Glutamatergic neuron (in vitro differentiated cells): Measurements from ENCODE around the gene ARHGAP24. TPM values are rescaled to one million over a fixed set of nuclear protein-coding genes. Genes with fewer than 3 reads are reported as not detected.

Experiments
- DNase-seq: peaks from one replicate; pipeline ENCODE4 v3.0.0; 2022
- H3K27ac Mint-ChIP-seq: one replicate; pipeline ENCODE4 v1.8.0; 2020; ENCODE audit warnings: mild to moderate bottlenecking, mixed read lengths, inconsistent platforms; ENCODE audit not compliant: unreplicated experiment
- H3K27me3 Mint-ChIP-seq: one replicate; pipeline ENCODE4 v1.8.0; 2020; ENCODE audit warnings: mild to moderate bottlenecking, moderate library complexity, mixed read lengths, inconsistent platforms; ENCODE audit not compliant: unreplicated experiment
- H3K36me3 Mint-ChIP-seq: one replicate; pipeline ENCODE4 v1.8.0; 2020; ENCODE audit warnings: mild to moderate bottlenecking, mixed read lengths, inconsistent platforms; ENCODE audit not compliant: unreplicated experiment
- H3K4me1 Mint-ChIP-seq: one replicate; pipeline ENCODE4 v1.8.0; 2020; ENCODE audit warnings: mild to moderate bottlenecking, low read depth, mixed read lengths, inconsistent platforms; ENCODE audit not compliant: unreplicated experiment
- H3K4me3 Mint-ChIP-seq: one replicate; pipeline ENCODE4 v1.8.0; 2020; ENCODE audit warnings: mild to moderate bottlenecking, mixed read lengths, inconsistent platforms; ENCODE audit not compliant: unreplicated experiment
- H3K9me3 Mint-ChIP-seq: one replicate; pipeline ENCODE4 v1.8.0; 2020; ENCODE audit warnings: mild to moderate bottlenecking, moderate library complexity, mixed read lengths, inconsistent platforms; ENCODE audit not compliant: unreplicated experiment
- total RNA-seq: library from RNA; stranded (reverse); fragmentation: NEBNext Ultra II Directional; extraction: Animal tissue kit (Norgen Biotek cat#: 25700); gene quantifications from one replicate; pipeline ENCODE4 v1.2.1, GENCODE V29; 2021; ENCODE audit not compliant: unreplicated experiment
- TF ChIP-seq, protein P1 (sequence below): fragments of 200-600 bp; sonication (generic); IDR thresholded peaks from one replicate; pipeline ENCODE4 v1.5.0; 2021; ENCODE audit not compliant: partially characterized antibody, unreplicated experiment

Gene ARHGAP24
- total RNA-seq, 1 donor from 2014 or later, result 1.6 TPM

DNA sequence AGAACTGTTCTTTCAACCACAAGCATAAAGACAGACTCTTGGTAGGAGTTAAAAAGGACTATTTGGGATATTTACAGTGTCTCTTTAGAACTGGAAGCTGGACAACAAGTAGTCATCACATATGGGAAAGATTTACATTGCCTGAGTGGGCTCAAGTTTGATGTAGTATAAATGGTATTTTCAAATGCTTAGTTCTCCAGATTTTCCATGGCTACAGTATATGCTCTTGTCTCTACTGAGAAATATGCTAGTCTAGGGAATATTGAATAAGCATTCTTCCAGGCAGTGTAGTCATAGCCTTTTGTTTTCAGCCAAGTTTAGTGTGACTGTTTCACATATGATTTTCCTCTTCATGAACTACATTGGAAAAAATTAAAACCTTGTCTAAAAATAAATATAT lies 315.6 kb downstream of the ARHGAP24 start:
- no peak overlapping the region for H3K27ac Mint-ChIP-seq
- H3K9me3 Mint-ChIP-seq, result no peaks in the 10 kb centered on the region
- H3K4me1 Mint-ChIP-seq, result no peaks in the 10 kb centered on the region

DNA sequence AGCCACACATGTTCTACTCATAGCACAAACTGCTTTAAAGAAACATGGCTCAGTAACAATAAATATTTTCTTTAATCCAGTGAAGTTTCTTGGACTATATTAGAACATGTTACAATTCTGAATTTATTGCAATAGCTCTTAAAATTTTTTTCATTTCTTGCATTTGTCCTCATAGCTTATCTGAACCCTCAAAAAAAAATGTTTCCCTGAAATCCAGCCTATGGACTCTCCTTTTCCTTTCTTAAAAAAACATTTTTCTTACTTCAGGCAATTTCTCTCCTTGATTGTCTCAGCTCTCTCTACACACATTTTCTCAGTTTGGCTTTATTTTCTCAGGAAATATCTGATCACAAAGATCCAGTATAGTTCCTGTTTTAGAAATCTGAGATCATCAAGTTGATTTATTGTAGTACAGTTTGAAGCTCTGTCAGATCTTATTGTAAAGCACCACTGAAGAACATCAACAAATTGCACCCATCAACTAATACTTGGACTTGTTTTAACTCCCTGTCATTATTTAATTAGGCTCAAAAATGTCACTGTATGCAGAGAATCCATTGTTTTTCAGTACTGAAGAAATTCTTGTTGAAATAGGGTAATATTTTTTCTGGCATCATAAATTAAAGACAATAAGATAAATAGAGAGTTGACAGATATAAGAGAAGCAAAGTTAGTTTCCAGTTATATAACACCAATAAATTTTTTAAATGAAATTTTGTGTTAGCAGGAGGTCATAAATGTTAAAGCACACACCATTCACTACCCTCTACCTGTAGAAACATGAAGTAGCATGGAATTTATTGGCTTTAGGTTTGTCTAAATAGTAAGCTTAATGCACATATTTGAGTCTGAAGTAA lies 317.7 kb downstream of the ARHGAP24 start:
- Mint-ChIP-seq H3K9me3 (peaks cover under 1% of the 10 kb centered on the region), H3K4me1 (no peaks in the 10 kb centered on the region), H3K27ac (no peak overlapping the region), H3K27me3 (no peaks in the 10 kb centered on the region), H3K4me3 (no peak overlapping the region), H3K36me3 (no peaks in the 10 kb centered on the region)
- no peak for DNase-seq
- TF ChIP-seq, protein P1, sequence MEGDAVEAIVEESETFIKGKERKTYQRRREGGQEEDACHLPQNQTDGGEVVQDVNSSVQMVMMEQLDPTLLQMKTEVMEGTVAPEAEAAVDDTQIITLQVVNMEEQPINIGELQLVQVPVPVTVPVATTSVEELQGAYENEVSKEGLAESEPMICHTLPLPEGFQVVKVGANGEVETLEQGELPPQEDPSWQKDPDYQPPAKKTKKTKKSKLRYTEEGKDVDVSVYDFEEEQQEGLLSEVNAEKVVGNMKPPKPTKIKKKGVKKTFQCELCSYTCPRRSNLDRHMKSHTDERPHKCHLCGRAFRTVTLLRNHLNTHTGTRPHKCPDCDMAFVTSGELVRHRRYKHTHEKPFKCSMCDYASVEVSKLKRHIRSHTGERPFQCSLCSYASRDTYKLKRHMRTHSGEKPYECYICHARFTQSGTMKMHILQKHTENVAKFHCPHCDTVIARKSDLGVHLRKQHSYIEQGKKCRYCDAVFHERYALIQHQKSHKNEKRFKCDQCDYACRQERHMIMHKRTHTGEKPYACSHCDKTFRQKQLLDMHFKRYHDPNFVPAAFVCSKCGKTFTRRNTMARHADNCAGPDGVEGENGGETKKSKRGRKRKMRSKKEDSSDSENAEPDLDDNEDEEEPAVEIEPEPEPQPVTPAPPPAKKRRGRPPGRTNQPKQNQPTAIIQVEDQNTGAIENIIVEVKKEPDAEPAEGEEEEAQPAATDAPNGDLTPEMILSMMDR, result no peak

More for the DNA sequence above, 315.6 kb downstream of the ARHGAP24 start:
- Mint-ChIP-seq H3K36me3 (no peaks in the 10 kb centered on the region), H3K27me3 (no peaks in the 10 kb centered on the region), H3K4me3 (no peak overlapping the region)
- no peak for DNase-seq
- TF ChIP-seq, protein P1, result no peak

DNA sequence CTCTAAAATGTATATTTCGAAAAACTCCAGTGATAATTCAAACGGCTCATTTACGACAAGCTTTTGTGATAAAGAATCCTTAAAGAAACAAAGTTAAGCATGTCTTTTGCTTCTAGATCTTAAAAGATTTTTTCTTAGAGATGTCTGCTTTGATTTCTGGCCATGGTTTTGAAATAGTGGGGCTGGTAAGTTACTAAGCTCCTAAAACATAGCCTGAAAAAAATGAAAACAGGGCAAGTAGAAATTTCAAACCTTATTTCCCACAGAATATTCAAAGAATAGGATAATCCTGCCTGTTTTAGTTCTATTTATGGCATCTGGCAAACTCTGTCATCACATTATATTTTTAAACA lies 318.3 kb downstream of the ARHGAP24 start:
- Mint-ChIP-seq H3K9me3 (peaks cover 2% of the 10 kb centered on the region), H3K27ac (no peak overlapping the region), H3K36me3 (no peaks in the 10 kb centered on the region), H3K4me3 (no peak overlapping the region), H3K4me1 (no peaks in the 10 kb centered on the region), H3K27me3 (no peaks in the 10 kb centered on the region)
- DNase-seq, result no peak
- TF ChIP-seq, protein P1, result no peak

DNA sequence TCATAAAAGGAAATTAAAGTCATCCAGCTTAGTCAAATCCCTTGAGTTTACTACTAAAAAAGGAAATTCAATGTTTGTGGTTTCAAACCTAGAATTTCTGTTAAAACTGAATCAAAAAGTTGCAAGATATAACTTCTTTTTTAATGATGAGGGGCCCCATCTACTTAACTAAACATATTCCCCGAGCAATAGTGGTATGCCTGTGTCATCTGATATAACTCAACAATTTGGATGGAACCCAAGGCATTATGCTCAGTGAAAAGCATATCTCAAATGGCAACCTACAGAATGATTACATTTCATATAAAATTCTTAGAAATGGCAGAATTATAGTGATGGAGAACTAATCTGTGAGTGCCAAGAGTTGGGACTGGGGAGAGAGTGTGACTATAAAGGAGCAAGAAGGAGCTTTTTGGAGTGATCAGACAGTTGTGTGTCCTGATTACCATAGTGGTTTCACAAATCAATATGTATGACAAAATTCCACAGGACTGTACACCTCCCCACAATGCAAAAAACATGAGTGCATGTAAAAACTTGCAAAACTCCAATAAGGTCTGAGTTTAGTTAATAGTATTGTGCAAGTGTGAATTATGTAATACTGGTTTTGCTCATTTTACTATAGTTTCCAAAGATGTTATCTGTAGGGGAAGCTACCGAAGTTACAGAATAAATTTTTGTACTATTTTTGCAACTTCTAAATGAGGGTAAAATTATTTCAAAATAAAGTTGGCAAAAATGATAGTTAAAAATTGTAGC lies 323.2 kb downstream of the ARHGAP24 start:
- Mint-ChIP-seq H3K4me3 (no peak overlapping the region), H3K27me3 (no peaks in the 10 kb centered on the region), H3K4me1 (no peaks in the 10 kb centered on the region), H3K27ac (no peak overlapping the region), H3K36me3 (no peaks in the 10 kb centered on the region), H3K9me3 (peaks cover 2% of the 10 kb centered on the region)
- TF ChIP-seq, protein P1, result no peak
- no peak for DNase-seq

DNA sequence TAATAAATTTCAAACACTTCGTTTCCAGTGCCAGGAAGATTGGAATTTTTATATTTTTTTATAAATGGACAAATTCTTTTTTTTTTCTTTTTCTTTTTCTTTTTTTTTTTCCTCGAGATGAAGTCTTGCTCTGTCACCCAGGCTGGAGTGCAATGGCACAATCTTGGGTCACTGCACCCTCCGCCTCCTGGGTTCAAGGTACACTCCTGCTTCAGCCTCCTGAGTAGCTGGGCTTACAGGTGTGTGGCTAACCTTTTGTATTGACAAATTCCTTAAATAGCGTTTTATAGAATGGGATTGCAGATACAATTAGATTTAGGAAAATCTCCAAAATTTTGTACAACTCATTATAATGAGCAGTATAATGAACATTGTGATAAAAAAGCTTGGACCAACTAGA lies 328.9 kb downstream of the ARHGAP24 start:
- Mint-ChIP-seq H3K27me3 (no peaks in the 10 kb centered on the region), H3K9me3 (peaks cover 1% of the 10 kb centered on the region), H3K4me3 (no peak overlapping the region), H3K27ac (no peak overlapping the region), H3K36me3 (no peaks in the 10 kb centered on the region), H3K4me1 (no peaks in the 10 kb centered on the region)
- DNase-seq, result no peak
- TF ChIP-seq, protein P1, result no peak
